Ishikawa (cell line): ENCODE measurements around the gene RAD51B.

Source experiments
- CEBPB ChIP-seq: IDR thresholded peaks from 2 replicates; pipeline ENCODE4 v1.6.1; 2012
- EGR1 ChIP-seq: IDR thresholded peaks from 2 replicates; pipeline ENCODE4 v1.6.1; 2012
- EP300 ChIP-seq: IDR thresholded peaks from 2 replicates; pipeline ENCODE4 v1.6.1; 2012; ENCODE audit warnings: borderline replicate concordance
- NFIC ChIP-seq: IDR thresholded peaks from 2 replicates; pipeline ENCODE4 v1.6.1; 2012
- RAD21 ChIP-seq: IDR thresholded peaks from 2 replicates; pipeline ENCODE4 v1.6.1; 2012; ENCODE audit warnings: low read depth
- TAF1 ChIP-seq: IDR thresholded peaks from 2 replicates; pipeline ENCODE4 v1.6.1; 2012; ENCODE audit warnings: low read depth, mild to moderate bottlenecking
- YY1 ChIP-seq: IDR thresholded peaks from 2 replicates; pipeline ENCODE4 v1.6.1; 2012; ENCODE audit warnings: low read depth
- TF ChIP-seq, protein P1 (sequence below): IDR thresholded peaks from 2 replicates; pipeline ENCODE4 v1.6.1; 2012
- TF ChIP-seq, protein P2 (sequence below): IDR thresholded peaks from 2 replicates; pipeline ENCODE4 v1.6.1; 2012

DNA sequence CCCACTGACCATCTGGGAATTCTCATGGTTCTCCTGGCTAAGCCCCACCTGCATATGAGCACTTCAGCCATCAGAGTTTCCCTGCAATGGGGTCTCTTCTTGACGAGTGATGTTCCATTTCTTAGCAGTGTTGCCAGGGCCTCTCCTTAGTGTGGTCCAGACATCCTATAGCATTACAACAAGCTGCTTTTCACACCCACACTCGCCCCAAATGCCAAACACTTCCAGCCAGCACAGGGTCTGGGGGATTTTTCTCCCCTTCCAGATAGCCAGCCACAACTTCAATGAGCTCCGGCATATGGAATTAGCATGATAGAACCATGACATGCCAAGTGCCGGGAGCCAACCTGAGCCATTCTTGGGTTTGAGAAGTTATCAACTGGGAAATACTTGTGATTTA lies 705.9 kb downstream of the RAD51B start:
- TF ChIP-seq EP300: no peak
- TF ChIP-seq, protein P1, sequence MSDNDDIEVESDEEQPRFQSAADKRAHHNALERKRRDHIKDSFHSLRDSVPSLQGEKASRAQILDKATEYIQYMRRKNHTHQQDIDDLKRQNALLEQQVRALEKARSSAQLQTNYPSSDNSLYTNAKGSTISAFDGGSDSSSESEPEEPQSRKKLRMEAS: no peak
- no peak for TF ChIP-seq TAF1
- TF ChIP-seq RAD21: no peak
- TF ChIP-seq, protein P2, sequence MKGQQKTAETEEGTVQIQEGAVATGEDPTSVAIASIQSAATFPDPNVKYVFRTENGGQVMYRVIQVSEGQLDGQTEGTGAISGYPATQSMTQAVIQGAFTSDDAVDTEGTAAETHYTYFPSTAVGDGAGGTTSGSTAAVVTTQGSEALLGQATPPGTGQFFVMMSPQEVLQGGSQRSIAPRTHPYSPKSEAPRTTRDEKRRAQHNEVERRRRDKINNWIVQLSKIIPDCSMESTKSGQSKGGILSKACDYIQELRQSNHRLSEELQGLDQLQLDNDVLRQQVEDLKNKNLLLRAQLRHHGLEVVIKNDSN: no peak
- TF ChIP-seq YY1: no peak
- no peak for TF ChIP-seq EGR1
- no peak for TF ChIP-seq NFIC
- no peak for TF ChIP-seq CEBPB
